ENCODE measurements around the gene GFRA1.

The GFRA1 gene

GRCh38 chr10:116024271-116024878 is 248.6 kb downstream of the GFRA1 start:
- DNase-seq = no peak

GRCh38 chr10:116017405-116017804 is 255.6 kb downstream of the GFRA1 start:
- DNase-seq = no peak

- no peak for DNase-seq
Measured at GRCh38 chr10:116015583-116016333, 257.2 kb downstream of the GFRA1 start.

- no peak for DNase-seq
Measured at GRCh38 chr10:116014871-116015582, 258.0 kb downstream of the GFRA1 start.

DNA sequence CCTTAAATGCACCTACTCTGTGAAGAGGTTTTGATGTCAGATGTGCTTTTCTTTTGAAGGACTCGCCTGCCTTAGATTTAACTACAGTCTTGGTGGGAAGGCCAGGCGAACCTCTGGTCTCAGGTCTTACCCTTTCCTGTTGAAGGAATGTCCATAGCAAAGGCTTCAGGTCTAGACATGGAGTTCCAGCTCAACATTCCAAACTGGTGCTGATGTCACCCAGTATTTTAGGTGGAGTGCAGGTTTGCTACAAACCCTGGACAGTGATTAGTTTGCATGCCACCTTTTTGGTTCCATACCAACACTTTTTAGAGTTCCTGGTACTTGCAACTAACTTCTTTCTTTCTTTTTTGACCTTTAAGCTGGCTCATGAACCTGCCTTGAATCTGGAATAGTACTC is 258.7 kb downstream of the GFRA1 start:
- no peak for DNase-seq

- no peak for DNase-seq
Measured at GRCh38 chr10:116011929-116012328, 261.1 kb downstream of the GFRA1 start.

DNA sequence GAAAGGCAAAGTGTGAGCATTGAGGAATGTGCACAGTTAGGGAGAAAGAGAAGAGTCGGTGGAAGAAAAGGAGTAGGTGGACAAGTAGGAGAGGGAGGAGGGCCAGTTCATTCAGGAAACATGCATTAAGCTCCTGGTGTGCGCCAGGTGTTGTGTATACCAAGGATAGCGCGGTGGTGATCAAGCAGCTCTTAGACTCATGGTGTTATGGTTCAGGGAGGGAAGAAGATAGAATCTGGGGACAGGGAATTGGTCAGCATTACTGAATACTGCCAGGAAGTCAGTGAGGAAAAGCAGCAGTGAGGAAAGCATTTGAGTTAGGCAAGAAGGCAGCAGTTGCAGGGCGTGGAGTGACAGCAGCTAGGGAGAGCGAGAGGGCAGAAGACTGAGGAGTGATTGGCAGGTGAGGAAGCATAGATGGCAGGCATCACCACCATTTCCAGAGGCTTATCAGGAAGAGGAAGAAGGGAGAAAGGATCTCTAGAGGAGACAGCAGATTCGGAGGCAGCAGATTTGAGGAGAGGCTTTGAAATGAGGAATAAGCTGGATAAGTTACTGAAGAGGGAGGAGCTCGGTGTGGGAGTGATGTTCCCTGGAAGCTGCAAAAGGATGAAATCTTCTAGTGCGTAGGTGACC is 265.6 kb downstream of the GFRA1 start:
- no peak for DNase-seq

Data from T-helper 9 cell (primary cell).